GM18867 (cell line): ENCODE data around the gene LYRM7.
"Not testable (repeated sequence)": the region's sequence is repeated elsewhere in the genome, so short reads cannot be mapped to it uniquely, and the experiment has no call there.

Experiments
- ATAC-seq: cut with Tn5 transposase; IDR thresholded peaks from one replicate; pipeline ENCODE4 v1.9.1; 2021; ENCODE audit warnings: mild to moderate bottlenecking, moderate library complexity; ENCODE audit not compliant: unreplicated experiment

Gene LYRM7

GRCh38 chr5:131218392-131218791 lies 47.6 kb downstream of the LYRM7 start:
- ATAC-seq = peak; percentile 42

- no peak for ATAC-seq
Measured at GRCh38 chr5:131220566-131220965, 49.8 kb downstream of the LYRM7 start.

- ATAC-seq = no peak
Measured at GRCh38 chr5:131221008-131221703, 50.4 kb downstream of the LYRM7 start.

GRCh38 chr5:131221888-131222287 lies 51.1 kb downstream of the LYRM7 start:
- ATAC-seq = no peak

GRCh38 chr5:131222731-131223130 lies 52.0 kb downstream of the LYRM7 start:
- ATAC-seq = no peak

GRCh38 chr5:131223751-131224386 lies 53.1 kb downstream of the LYRM7 start:
- ATAC-seq = no peak

- peak; percentile 82 for ATAC-seq
Measured at GRCh38 chr5:131224387-131225201, 53.9 kb downstream of the LYRM7 start.

- no peak for ATAC-seq
Measured at GRCh38 chr5:131225282-131225974, 54.7 kb downstream of the LYRM7 start.

GRCh38 chr5:131226899-131227298 lies 56.2 kb downstream of the LYRM7 start:
- no peak for ATAC-seq

- no peak for ATAC-seq
Measured at GRCh38 chr5:131228646-131229045, 57.9 kb downstream of the LYRM7 start.

- ATAC-seq = no peak
Measured at GRCh38 chr5:131229623-131230022, 58.9 kb downstream of the LYRM7 start.

- peak; percentile 86 for ATAC-seq
Measured at GRCh38 chr5:131230406-131230805, 59.7 kb downstream of the LYRM7 start.

- ATAC-seq = no peak
Measured at GRCh38 chr5:131239686-131240085, 68.9 kb downstream of the LYRM7 start.

- ATAC-seq = no peak
Measured at GRCh38 chr5:131242728-131243255, 72.0 kb downstream of the LYRM7 start.

GRCh38 chr5:131245312-131245711 lies 74.6 kb downstream of the LYRM7 start:
- no peak for ATAC-seq

- ATAC-seq = no peak
Measured at GRCh38 chr5:131245948-131246347, 75.2 kb downstream of the LYRM7 start.

GRCh38 chr5:131246504-131246903 lies 75.8 kb downstream of the LYRM7 start:
- ATAC-seq = no peak

GRCh38 chr5:131250751-131251475 lies 80.2 kb downstream of the LYRM7 start:
- no peak for ATAC-seq

GRCh38 chr5:131252824-131253171 lies 82.1 kb downstream of the LYRM7 start:
- peak; percentile 84 for ATAC-seq

- not testable (repeated sequence) for ATAC-seq
Measured at GRCh38 chr5:131254025-131254424, 83.3 kb downstream of the LYRM7 start.
